Brain pericyte (primary cell): ENCODE data around the gene CALML3.

Source experiments
- DNase-seq: peaks from one replicate; pipeline ENCODE4 v3.0.0-alpha.2; 2012; ENCODE audit warnings: low read depth, low spot score

CALML3 gene

DNA sequence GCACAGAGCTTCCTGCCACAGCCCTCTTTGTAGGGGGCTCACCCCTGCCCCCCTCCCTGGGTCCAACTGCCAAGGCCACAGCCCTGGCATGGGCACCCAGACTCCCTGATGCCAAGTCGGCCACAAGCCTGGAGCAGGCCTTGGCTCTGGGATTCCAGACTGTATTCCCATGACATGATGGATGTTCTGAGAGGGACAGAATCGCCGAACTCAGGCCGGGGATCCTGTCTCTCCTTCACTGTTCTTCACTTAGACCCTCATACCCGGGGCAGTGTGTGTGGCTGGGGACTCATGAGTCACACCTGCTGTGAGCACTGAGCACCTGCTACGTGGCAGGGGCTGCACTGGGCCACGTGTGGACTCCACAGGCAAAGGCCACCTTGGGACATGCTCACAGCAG, 33.3 kb upstream of the CALML3 start:
- no peak for DNase-seq

DNA sequence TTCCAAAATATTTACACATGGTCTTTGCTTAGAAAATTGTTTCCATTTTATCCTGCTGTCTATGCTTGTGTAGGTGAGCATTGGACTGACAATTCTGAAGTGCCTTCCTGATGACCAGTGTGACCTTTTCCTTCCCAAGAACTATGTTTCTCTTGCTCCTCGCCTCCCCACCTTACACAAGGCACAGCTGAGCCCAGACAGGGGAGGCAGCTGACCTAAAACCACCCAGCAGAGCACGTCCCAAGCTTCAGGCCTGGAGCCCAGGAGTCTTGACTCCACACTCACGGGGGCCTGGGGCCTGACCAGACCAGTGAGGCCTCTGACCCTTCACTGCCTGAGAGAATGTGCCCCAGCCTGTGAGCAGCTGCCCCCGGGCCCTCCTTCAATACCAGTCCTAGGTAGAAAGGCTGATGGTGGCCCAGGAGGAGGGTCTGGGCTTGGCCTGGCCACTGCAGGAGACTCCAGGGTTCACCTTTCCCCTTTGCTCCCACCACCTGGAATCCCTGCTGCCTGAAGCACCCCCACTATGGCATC, 32.4 kb upstream of the CALML3 start:
- DNase-seq: no peak

DNA sequence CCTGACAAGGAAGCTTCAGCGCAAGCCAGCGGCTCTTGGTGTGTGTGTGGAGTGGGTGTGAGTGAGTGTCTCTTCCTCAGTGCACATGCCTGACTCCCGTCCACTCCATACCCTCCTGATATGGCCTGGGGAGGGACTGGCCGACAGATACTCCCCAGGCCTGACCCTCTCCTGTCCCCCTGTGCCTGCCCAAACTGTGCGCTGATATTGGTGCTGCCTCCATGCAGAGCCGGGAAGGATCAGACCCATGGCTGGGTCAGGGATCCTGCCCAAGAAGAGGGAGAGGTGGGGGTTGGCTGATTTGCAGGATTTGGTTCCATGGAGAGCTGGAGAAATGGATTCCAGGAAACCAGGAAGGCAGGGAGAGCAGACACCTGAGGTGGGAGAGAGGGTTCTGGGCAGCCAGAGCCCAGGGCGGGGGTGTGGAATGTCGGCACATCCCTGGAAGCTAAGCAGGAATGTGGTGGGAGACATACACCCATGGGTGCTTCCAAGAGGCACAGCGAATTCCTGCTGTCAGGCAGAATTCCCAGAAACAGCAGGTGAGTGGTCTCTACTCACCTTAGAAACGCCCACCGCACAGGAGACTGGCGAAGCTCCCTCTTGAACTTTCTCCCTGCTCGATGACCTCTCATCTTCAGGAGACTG, 31.7 kb upstream of the CALML3 start:
- DNase-seq: no peak

DNA sequence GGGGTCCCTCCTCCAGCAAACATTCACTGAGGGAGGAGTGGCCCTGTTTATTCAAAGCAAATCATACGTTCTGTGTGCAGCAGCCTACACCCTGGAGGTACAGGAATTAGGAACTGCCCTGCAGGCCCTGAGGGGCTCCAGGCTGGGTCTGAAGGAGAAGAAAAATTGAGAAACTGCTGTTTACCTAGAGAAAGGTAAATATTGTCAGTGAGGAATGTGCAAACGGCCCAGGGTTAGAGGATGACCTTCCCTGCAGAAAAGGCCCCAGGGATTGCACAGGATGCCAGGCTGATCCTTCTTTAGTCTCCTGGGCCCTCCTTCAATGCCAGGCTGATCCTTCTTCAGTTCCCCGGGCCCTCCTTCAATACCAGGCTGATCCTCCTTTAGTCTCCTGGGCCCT, 31.1 kb upstream of the CALML3 start:
- DNase-seq: no peak

DNA sequence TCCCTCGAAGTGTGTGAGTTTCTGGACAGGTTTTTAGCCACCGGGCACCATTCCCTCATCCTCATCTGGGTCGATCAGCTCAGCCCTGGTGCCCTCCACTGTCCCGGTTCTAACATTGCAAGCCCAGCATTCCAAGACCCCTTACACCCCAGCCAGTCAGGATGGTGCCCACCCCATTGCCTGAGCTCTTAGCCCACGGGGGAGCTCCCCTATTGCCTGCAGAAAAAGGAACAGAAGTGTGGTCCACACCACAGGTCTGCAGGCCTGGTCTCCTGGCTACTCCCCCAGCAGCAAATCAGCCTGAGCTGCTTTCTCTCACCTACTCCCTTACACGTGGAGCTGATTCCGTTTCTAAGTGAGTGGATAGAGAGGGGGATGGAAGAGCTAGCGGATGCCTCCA, 30.1 kb upstream of the CALML3 start:
- DNase-seq: no peak

DNA sequence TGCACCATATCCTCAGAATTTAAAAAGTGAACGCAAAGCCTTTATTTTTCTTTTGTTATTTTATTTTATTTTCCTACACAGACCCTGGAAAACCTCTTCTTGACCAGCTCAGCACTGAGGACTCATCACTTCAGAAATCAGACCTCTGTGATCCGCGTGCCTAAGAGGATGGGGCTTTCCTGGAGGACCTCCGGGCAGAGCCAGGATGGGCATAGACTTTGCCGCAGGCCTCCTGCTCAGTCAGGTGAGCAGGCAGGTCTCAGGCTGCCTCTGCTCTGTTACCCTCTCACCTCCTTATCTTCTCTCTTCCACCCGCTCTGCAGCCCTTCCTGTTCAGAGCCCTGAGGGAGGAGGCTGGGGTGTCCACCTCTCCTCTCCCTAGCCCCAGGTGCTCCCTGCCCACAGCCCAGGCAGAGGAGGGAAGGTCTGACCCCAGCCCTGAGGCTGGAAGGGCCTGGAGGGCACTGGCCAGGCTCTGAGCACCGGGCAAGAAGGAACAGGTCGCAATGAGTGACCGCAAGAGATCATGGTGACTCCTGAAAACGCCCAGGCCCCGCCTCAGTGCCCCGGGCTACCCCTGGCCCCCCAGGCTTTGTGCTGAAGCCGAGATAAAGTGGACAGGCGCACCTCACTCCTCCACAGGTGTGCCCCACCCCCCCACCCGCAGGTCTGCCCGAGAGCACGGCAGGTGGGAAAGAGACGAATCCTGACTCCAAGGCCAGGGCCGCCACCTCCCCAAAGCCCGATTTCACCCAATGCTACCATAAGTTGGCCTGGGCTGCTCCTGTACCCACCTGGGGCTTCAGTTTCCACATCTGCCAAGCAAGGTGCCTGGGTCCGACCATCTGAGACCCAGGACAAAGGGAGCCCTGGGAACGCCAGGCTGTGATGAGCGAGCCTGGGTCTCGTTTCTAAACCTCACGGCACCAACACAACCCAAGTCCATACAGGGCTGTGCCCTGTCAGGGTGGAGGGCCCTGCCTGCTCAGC, 28.2 kb upstream of the CALML3 start:
- DNase-seq: no peak

DNA sequence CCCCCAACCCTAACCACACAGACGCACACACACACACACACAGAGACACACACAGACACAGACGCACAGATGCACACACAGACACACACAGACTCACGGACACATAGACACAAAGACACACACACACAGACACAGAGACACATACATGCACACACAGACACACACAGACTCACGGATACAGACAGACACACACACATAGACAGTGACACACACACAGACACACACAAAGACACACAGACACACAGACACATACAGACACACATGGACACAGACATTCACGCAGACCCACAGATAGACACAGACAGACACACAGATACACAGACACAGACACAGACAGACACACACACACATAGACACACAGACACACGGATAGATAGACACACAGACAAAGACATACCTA, 27.5 kb upstream of the CALML3 start:
- DNase-seq: no peak

DNA sequence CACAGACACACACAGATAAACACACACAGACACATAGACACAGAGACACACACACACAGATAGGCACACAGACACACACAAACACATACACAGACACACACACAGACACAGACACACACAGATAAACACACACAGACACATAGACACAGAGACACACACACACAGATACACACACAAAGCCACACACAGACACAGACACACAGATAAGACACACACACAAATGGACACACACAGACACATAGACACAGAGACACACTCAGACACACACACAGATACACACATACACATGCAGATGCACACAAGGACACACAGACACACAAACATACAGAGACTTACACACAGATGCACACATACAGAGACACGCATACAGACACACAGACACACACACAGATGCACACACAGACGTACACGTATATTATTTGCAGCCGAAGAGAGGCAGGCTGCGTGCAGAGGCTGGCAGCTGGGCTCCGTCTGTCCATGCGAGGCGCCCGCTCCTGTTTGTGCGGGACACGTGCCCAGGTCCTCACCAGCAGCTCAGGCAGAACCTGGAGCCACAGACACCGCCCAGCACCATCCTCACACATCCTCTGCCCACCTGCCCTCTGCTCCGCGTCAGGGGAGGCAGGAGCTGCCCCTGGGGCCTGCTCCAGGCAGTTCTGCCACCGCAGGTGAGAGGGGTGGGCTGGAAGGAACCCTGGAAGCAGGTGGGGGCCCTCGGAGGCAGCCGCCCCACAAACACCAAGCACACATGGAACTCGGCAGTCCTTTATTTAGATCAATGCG, 26.6 kb upstream of the CALML3 start:
- DNase-seq: no peak

DNA sequence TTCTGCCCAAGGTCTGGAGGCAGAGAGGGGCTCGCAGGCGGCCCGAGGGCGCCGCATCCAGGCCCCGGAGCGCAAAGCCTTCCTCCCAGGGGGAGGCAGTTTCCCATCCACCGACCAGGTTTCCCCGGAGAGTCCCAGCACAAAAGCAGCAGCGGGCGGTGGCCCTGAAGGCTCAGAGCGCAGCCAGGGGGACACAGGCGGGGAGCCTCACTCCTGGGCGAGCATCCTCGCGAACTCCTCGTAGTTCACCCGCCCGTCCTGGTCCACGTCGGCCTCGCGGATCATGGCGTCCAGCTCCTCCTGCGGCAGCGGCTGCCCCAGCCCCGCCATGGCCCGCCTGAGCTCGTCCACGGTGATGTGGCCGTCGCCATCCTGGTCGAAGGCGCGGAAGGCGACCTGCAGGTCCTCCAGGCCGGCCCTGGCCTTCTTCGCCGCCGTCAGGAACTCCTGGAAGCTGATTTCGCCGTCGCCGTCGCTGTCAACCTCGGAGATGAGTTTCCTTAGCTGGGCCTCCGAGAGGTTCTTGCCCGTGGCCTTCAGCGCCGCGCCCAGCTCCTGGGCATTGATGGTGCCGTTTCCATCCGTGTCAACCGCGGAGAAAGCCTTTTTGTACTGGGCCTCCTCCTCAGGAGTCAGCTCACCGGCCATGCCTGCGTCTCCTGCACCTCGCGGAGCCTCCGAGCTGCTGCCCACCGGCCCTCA, 25.8 kb upstream of the CALML3 start:
- DNase-seq: no peak

DNA sequence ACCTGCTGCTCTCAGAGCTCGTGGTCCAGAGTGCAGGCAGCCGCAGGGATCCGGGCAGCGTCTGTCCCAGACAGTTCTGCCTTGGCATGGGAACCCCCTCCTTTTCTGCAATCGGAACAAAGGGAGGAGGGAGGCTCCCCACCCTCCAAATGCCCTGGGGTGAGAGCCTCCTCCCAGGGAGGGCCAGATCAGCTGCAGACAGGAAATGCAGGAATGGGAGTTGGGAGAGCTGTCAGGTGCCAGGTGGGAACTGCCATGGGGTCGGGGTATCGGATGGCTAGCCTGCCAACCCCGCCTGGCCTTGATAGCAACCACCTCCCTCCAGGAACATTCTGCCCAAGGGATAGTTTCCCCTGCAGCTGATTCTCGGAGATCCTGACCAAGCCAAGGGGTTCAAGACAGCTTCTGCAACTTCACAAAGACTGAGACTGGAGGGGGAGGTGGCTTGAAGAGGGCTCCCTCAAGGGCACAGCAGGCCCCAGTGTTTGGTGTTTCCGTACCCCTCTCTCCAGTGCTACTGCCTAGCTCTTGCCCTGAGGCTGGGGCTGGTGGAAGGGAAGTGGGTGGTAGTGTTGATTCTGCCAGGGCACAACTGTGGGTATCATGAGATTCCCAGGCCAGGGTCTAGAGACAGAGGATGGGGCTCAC, 25.1 kb upstream of the CALML3 start, which contains the start of gene CALML5:
Gene CALML5 (minus strand): TSS at position 78 of the 648 bp plus-strand sequence. CDS start 132 bp downstream, outside the sequence.
- no peak for DNase-seq

DNA sequence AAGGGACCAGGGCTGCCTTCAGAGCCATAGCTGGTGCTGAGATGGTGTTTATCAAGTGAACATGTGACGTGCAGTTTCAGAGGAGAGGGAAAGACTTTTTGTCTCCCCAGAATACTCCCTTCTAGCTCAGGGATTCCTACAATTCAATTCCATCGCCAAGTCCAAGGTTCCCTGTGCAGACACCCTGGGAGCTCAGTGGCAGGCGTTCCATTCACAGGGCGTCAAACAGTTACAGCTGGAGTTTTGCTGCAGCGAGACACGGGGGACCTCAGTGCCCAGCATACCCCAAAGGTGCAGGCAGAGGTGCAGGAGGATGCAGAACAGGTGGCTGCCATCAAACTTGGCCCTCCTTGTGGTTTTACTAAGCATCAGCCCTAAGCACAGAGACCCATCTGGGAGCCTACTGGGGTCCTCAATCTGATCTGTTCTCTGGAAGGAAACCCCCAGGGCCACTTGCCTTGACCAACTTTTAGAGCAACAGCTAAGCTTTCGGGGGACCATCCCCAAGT, 24.5 kb upstream of the CALML3 start:
- no peak for DNase-seq

DNA sequence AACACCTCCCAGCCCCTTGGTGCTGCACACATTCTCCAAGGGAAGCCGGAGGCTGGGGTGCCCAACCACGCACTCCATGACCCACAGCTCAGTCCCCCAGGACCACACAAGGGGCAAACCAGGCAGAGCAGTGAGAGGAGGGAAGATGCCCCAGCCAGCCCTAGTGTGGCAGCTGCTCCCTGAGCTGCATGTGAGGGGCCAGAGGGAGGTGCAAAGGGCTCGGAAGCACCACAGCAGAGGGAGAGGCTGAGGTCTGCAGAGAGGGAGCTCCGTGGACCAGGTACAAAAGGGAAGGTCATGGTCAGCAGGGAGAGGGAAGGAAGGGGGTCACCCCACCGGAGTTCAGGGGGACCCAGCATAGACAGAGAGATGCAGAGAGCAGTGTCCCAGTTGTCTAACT, 23.9 kb upstream of the CALML3 start:
- no peak for DNase-seq

DNA sequence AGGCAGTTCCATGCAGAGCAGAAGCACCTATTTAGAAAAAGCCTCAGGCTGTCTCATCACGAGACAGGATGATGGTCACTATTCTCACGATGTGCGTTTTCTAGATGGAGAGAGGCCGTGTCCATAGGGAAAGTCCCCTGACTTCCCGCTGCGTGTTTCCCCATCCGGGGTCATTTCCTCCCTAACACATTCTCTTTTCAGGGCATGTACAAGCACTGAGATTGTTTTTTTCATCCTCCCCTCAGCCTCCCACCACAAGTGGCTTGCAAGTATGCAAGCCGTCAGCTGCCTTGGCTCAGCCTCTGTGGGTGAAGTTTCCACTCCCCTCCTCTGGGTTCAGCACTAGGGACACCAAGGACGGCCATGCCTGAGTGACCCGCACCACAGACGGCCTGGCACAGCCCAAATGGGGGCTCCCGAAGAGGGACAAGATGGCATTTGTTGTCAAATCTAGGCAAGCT, 22.7 kb upstream of the CALML3 start:
- DNase-seq: no peak

DNA sequence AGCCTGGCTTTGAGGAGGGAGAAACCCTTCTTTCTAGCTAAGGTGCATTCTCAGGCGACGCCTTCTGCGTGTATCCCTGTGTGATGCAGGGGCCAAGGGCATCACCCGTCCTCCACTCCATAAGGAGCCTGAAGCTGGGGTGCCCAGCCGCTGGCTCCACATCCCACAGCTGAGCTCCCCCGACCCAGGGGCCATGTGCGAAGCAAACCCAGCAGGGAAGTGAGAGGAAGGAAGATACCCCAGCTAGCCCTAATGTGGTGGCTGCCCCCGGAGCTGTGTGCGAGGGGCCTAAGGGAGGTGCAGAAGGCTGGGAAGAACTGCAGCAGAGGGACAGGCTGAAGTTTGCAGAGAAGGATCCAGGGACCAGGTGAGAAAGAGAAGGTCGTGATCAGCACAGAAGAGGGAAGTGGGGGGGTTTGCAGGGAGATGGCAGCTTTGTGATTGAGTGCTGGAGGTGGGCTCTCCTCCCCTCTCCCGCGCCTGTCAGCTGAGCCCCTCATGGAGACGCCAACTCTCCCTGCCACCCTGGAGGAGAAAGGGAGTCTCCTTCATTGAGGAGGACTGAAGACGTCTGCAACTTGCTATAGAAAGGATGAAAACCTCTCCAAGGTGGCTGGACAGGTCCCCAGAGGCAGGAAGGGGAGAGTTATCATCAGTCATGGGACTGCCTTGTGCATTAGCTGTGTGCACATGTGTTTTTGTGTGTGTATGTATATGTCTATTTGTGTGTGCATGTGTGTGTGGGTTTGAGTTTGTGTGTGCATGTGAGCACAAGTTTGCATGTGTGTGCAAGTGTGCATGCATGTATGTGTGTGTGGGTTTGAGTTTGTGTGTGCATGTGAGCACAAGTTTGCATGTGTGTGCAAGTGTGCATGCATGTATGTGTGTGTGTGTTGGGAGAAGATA, 21.9 kb upstream of the CALML3 start:
- DNase-seq: no peak

DNA sequence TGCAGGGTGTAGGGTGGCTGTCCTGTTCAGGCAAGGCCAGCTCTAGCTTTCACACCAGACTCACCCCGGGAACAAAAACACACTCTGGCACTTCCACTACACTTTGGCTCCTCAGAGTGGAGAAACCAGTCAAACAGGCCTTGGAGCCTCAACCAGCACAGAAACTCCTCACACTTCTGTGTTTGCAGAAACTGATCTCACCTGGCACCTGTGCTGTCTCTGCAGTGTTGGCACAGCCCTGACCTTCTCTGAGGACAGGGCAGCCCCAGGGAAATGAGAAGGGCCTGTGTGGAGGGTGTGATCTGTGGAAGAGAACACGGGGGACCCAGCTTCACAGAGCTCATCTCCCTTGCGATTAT, 21.3 kb upstream of the CALML3 start:
- no peak for DNase-seq

DNA sequence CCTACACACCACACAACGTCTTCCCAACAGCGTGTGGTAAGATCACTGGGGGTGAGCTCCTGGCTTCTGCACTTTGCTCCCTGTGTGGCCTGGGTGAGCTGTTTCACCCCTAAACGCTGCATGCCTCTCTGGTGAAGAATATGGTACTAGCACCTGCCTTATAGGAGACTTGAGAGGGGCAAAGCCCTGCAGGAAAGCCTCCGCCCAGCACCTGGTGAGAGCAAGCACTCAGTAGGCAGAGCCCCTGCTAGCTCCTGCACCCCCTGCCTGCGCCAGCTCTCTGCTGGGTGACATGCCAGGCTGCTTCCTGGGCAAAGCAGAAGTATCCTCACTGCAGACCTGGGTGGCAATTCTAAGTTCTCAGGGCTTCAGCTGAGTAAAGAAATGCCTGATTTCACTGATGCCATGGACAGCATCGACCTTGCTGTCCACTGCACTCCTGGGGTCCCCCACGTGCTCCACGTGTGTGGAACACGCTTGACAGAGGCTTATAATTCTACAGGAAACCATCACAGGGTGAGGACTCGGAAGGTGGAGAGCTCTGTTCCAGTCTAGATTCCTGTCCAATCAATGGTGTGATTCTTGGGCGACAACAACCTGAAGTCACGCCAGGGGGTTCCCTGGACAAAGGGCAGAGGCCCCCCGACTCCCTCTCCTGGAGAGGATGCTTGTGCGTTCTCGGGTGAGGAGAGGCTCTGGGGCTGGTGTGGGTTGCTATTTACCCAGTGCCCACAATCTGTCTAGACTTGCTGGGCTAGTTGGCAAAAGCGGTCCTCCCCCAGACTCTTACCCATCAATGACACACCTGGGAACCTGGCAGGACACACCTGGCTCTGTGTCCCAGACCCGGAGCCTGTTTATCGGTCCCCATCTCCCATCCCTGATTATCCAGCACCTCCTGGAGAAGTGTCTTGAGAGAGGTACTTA, 20.4 kb upstream of the CALML3 start:
- no peak for DNase-seq

DNA sequence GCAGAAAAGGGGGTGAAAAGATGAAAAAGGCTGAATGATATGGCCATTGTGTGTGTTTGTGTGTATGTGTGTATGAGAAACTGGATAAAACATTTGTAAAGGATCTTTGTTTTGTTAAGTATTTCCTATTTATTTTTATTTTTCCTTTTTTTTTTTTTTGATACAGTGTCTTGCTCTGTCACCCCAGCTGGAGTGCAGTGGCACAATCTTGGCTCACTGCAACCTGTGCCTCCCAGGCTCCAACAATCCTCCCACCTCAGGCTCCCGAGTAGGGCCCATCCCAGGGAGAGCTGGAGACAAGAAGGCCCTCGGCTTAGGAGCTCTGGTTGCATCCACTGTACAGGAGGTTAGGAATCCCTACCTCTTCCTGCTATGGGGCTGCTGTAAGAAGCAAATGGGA, 18.5 kb upstream of the CALML3 start:
- DNase-seq: no peak
